K562 (cell line): ENCODE results near the gene MBOAT7. TPM values are rescaled to one million over a fixed set of nuclear protein-coding genes. Genes with fewer than 3 reads are reported as not detected.

ENCODE experiments used
- BCOR ChIP-seq: fragments of 450-650 bp; IDR thresholded peaks from 2 replicates; pipeline ENCODE4 v1.6.1; 2016
- CTBP1 ChIP-seq: fragments of 450-650 bp; IDR thresholded peaks from 2 replicates; pipeline ENCODE4 v1.6.1; 2016; ENCODE audit warnings: borderline replicate concordance
- E2F3 ChIP-seq: fragments of 250-450 bp; sonication (Bioruptor Pico); IDR thresholded peaks from 2 replicates; pipeline ENCODE4 v1.4.0; 2020; ENCODE audit warnings: mild to moderate bottlenecking
- FOSL1 ChIP-seq: fragments of 200-800 bp; sonication (Bioruptor generic); conservative IDR thresholded peaks from 2 replicates; pipeline ENCODE4 v1.6.1; 2016; ENCODE audit warnings: missing genetic modification characterization, missing compliant biosample characterization
- FOXK2 ChIP-seq, 2 experiments: fragments of 450-650 bp; IDR thresholded peaks in 1 of 2; conservative IDR thresholded peaks in 1 of 2; 2 replicates each; pipeline ENCODE4 v1.6.1; 2016; ENCODE audit warnings: low read depth in 2 of 2, mild to moderate bottlenecking in 1 of 2
- HDAC8 ChIP-seq: fragments of 450-650 bp; IDR thresholded peaks from 2 replicates; pipeline ENCODE4 v1.6.1; 2016; ENCODE audit warnings: mild to moderate bottlenecking, missing genetic modification characterization, moderate library complexity, missing compliant biosample characterization
- HNRNPH1 ChIP-seq: fragments of 200-400 bp; formaldehyde crosslinking; optimal IDR thresholded peaks from 2 replicates; pipeline ENCODE3; 2017; ENCODE audit warnings: low read depth, mild to moderate bottlenecking, low read length, moderate library complexity
- MEF2D ChIP-seq: conservative IDR thresholded peaks from 2 replicates; pipeline ENCODE4 v1.6.1; 2016; ENCODE audit warnings: low read depth, missing genetic modification characterization, missing compliant biosample characterization
- MNT ChIP-seq, 2 experiments: fragments of 450-650 bp; conservative IDR thresholded peaks; 2 replicates each; pipeline ENCODE4 v1.6.1; 2017; ENCODE audit warnings: mild to moderate bottlenecking in 2 of 2, moderate library complexity in 2 of 2
- MXI1 ChIP-seq: IDR thresholded peaks from 2 replicates; pipeline ENCODE4 v1.6.1; 2011; ENCODE audit warnings: low read depth, mild to moderate bottlenecking, improper control_type of control experiment, low read length
- NFE2L1 ChIP-seq: fragments of 450-650 bp; IDR thresholded peaks from 2 replicates; pipeline ENCODE4 v1.6.1; 2016; ENCODE audit warnings: missing genetic modification characterization, low read depth, mild to moderate bottlenecking, missing compliant biosample characterization, moderate library complexity, borderline replicate concordance
- POU5F1 ChIP-seq: fragments of 150-350 bp; IDR thresholded peaks from 2 replicates; pipeline ENCODE4 v1.6.1; 2014; ENCODE audit warnings: borderline replicate concordance, low read length, low read depth, mild to moderate bottlenecking; ENCODE audit not compliant: partially characterized antibody
- RAD21 ChIP-seq, 2 experiments: fragments of 250-450 bp in 1 of 2; fragments of 450-650 bp in 1 of 2; sonication (Bioruptor Pico) in 1 of 2; formaldehyde crosslinking in 1 of 2; IDR thresholded peaks in 1 of 2; conservative IDR thresholded peaks in 1 of 2; 2 replicates each; pipeline versions ENCODE4 v1.4.0 to v1.8.0; 2020 to 2022; ENCODE audit warnings: mild to moderate bottlenecking in 2 of 2, moderate library complexity in 1 of 2
- RBM34 ChIP-seq: fragments of 200-400 bp; formaldehyde crosslinking; IDR thresholded peaks from 2 replicates; pipeline ENCODE4 v1.6.1; 2018; ENCODE audit warnings: low read length, borderline replicate concordance; ENCODE audit not compliant: insufficient read depth
- RCOR1 ChIP-seq, 2 experiments: IDR thresholded peaks; 2 replicates each; pipeline ENCODE4 v1.6.1; 2012; ENCODE audit warnings: low read depth in 2 of 2, low read length in 2 of 2, borderline replicate concordance in 1 of 2, improper control_type of control experiment in 1 of 2
- RUNX1 ChIP-seq: sonication (generic); IDR thresholded peaks from 2 replicates; pipeline ENCODE4 v1.6.1; 2016; ENCODE audit warnings: antibody characterized with exemption, low read depth
- SMARCA5 ChIP-seq: fragments of 450-650 bp; IDR thresholded peaks from 2 replicates; pipeline ENCODE4 v1.6.1; 2016
- TAF15 ChIP-seq: fragments of 200-400 bp; formaldehyde crosslinking; IDR thresholded peaks from 2 replicates; pipeline ENCODE4 v1.6.1; 2017; ENCODE audit warnings: mild to moderate bottlenecking, low read depth, low read length, moderate library complexity
- THRA ChIP-seq: fragments of 450-650 bp; IDR thresholded peaks from 2 replicates; pipeline ENCODE4 v1.6.1; 2017; ENCODE audit warnings: mild to moderate bottlenecking, moderate library complexity
- ZC3H11A ChIP-seq: IDR thresholded peaks from 2 replicates; pipeline ENCODE4 v1.6.1; 2012; ENCODE audit warnings: low read depth, low read length, improper control_type of control experiment
- ZFP30 ChIP-seq: fragments of 250-450 bp; sonication (Bioruptor Pico); IDR thresholded peaks from 2 replicates; pipeline ENCODE4 v1.8.0; 2022; ENCODE audit warnings: moderate library complexity, mild to moderate bottlenecking, inconsistent platforms, borderline replicate concordance
- ZNF316 ChIP-seq: fragments of 450-650 bp; IDR thresholded peaks from 2 replicates; pipeline ENCODE4 v1.6.1; 2016
- ZNF408 ChIP-seq: fragments of 250-450 bp; sonication (Bioruptor Pico); IDR thresholded peaks from 2 replicates; pipeline ENCODE4 v1.4.0; 2020; ENCODE audit warnings: low read depth, mild to moderate bottlenecking, moderate library complexity
- ZNF449 ChIP-seq: fragments of 250-450 bp; sonication (Bioruptor Pico); IDR thresholded peaks from 2 replicates; pipeline ENCODE4 v1.8.0; 2022; ENCODE audit warnings: moderate library complexity, mild to moderate bottlenecking, inconsistent platforms
- ZNF699 ChIP-seq: fragments of 250-450 bp; sonication (Bioruptor Pico); IDR thresholded peaks from 2 replicates; pipeline ENCODE4 v1.8.0; 2021; ENCODE audit warnings: mild to moderate bottlenecking, moderate library complexity; ENCODE audit not compliant: insufficient replicate concordance
- polyA plus RNA-seq, 8 experiments: library from polyadenylated mRNA; depleted of rRNA in 4 of 8; stranded (reverse) in 5 of 8; unstranded in 3 of 8; fragments of >200 nt; fragmentation: Nextera tagmentation in 2 of 8; fragmentation: Illumina TruSeq in 1 of 8; extraction: Ambion mirVana in 2 of 8; extraction: Trizol in 1 of 8; gene quantifications; 2 replicates each; pipeline versions ENCODE4 v1.2.1 to v1.2.3, GENCODE V29; 2011 to 2014; ENCODE audit warnings: inconsistent platforms in 1 of 8, missing spikeins in 1 of 8
- total RNA-seq, 7 experiments: library from RNA; depleted of rRNA in 6 of 7; stranded (reverse); fragments of >200 nt in 6 of 7; fragmentation: Illumina TruSeq in 2 of 7; extraction: Trizol in 2 of 7; gene quantifications; 2 replicates each; pipeline versions ENCODE4 v1.2.1 to v1.2.3, GENCODE V29; 2011 to 2021; ENCODE audit warnings: low replicate concordance in 1 of 7

Gene MBOAT7
- total and polyA plus RNA-seq, 9 of the 15 experiments (the other 6 are each of a cell fraction or from before 2014, with no cell fraction given): 1.4 to 153 (median 56.1) TPM

- TF ChIP-seq THRA: no peak
- TF ChIP-seq RAD21 (CRISPR knock-in tag; conservative IDR thresholded peaks at IDR 0.05 in 1 of 2, IDR thresholded peaks at IDR 0.05 in 1 of 2): peak; percentile 56 to 83
- TF ChIP-seq FOXK2 (conservative IDR thresholded peaks at IDR 0.05 in 1 of 2, IDR thresholded peaks at IDR 0.05 in 1 of 2; ENCODE audit: low read depth in 2 of 2): no peak
- no peak for TF ChIP-seq SMARCA5
- no peak for TF ChIP-seq NFE2L1
- no peak for TF ChIP-seq MNT (conservative IDR thresholded peaks at IDR 0.05)
- no peak for TF ChIP-seq ZC3H11A
- no peak for TF ChIP-seq BCOR
- TF ChIP-seq ZNF316: no peak
- no peak for TF ChIP-seq TAF15
- no peak for TF ChIP-seq POU5F1
- TF ChIP-seq ZNF699 (CRISPR knock-in tag): no peak
- TF ChIP-seq ZNF449: no peak
- TF ChIP-seq RBM34: no peak
- TF ChIP-seq MEF2D (tag): no peak
- no peak for TF ChIP-seq RUNX1
- TF ChIP-seq HNRNPH1: no peak
- no peak for TF ChIP-seq MXI1
- no peak for TF ChIP-seq E2F3 (CRISPR knock-in tag)
- TF ChIP-seq ZNF408: no peak
- peak in 1 of 2 experiments; percentile 22; a peak in 1 of 4 replicates for TF ChIP-seq RCOR1 (IDR thresholded peaks at IDR 0.05; ENCODE audit: borderline replicate concordance in 1 of 2, low read depth in 2 of 2, low read length in 2 of 2)
- no peak for TF ChIP-seq HDAC8 (tag)
- no peak for TF ChIP-seq FOSL1 (tag)
- no peak for TF ChIP-seq ZFP30
- 0 out of 2 replicates have a peak, but pooled peaks have one; percentile 15 for TF ChIP-seq CTBP1
Measured at GRCh38 chr19:54168174-54168917, 21.0 kb downstream of the MBOAT7 start (continued).
